Putamen (tissue), 1 donor: ENCODE results near the gene NECTIN3.

Experiments used
- DNase-seq: peaks from one replicate; pipeline ENCODE4 v3.0.0-alpha.2; 2016; ENCODE audit warnings: low spot score

NECTIN3 gene

GRCh38 chr3:111210003-111210711 is 138.5 kb downstream of the NECTIN3 start:
- no peak for DNase-seq

- DNase-seq = no peak
These were observed 139.4 kb downstream of the NECTIN3 start for GRCh38 chr3:111210866-111211564.

- DNase-seq = no peak
These were observed 140.9 kb downstream of the NECTIN3 start for GRCh38 chr3:111212511-111212910.

GRCh38 chr3:111215481-111215880 is 143.9 kb downstream of the NECTIN3 start:
- no peak for DNase-seq

- DNase-seq = no peak
These were observed 147.0 kb downstream of the NECTIN3 start for GRCh38 chr3:111218615-111219014.

- DNase-seq = no peak
These were observed 155.6 kb downstream of the NECTIN3 start for GRCh38 chr3:111227216-111227615.

GRCh38 chr3:111229301-111229700 is 157.7 kb downstream of the NECTIN3 start:
- DNase-seq = no peak

- DNase-seq = no peak
These were observed 165.5 kb downstream of the NECTIN3 start for GRCh38 chr3:111236836-111237713.

GRCh38 chr3:111237946-111238345 is 166.3 kb downstream of the NECTIN3 start:
- DNase-seq = no peak

GRCh38 chr3:111238885-111239284 is 167.3 kb downstream of the NECTIN3 start:
- no peak for DNase-seq

- DNase-seq = no peak
These were observed 170.3 kb downstream of the NECTIN3 start for GRCh38 chr3:111241960-111242359.
